GM21529 (cell line): Measurements from ENCODE around the gene LZTR1.

Source experiments
- ATAC-seq: cut with Tn5 transposase; IDR thresholded peaks from one replicate; pipeline ENCODE4 v1.9.1; 2021; ENCODE audit not compliant: unreplicated experiment

The LZTR1 gene

GRCh38 chr22:20979940-20980453 is 2.1 kb upstream of the LZTR1 start:
- no peak for ATAC-seq

- no peak for ATAC-seq
Observed at GRCh38 chr22:20980523-20980922, 1.6 kb upstream of the LZTR1 start.

- ATAC-seq: no peak
Observed at GRCh38 chr22:20980938-20981722, 967 bp upstream of the LZTR1 start.

GRCh38 chr22:20982563-20982882 is 426 bp downstream of the LZTR1 start:
- no peak for ATAC-seq

GRCh38 chr22:20983081-20983771 is 1.1 kb downstream of the LZTR1 start:
- no peak for ATAC-seq

GRCh38 chr22:20985720-20986119 is 3.6 kb downstream of the LZTR1 start:
- no peak for ATAC-seq

GRCh38 chr22:20986365-20986764 is 4.3 kb downstream of the LZTR1 start:
- no peak for ATAC-seq

GRCh38 chr22:20987375-20987774 is 5.3 kb downstream of the LZTR1 start:
- no peak for ATAC-seq

- no peak for ATAC-seq
Observed at GRCh38 chr22:20988573-20989322, 6.7 kb downstream of the LZTR1 start.

- no peak for ATAC-seq
Observed at GRCh38 chr22:20989323-20990138, 7.4 kb downstream of the LZTR1 start.

GRCh38 chr22:20990184-20991180 is 8.4 kb downstream of the LZTR1 start:
- no peak for ATAC-seq

GRCh38 chr22:20991252-20992055 is 9.4 kb downstream of the LZTR1 start:
- ATAC-seq: no peak

- no peak for ATAC-seq
Observed at GRCh38 chr22:20992056-20992442, 10.0 kb downstream of the LZTR1 start.

- no peak for ATAC-seq
Observed at GRCh38 chr22:20992456-20993303, 10.6 kb downstream of the LZTR1 start.

GRCh38 chr22:20993304-20994127 is 11.4 kb downstream of the LZTR1 start:
- ATAC-seq: no peak

- no peak for ATAC-seq
Observed at GRCh38 chr22:20994128-20994901, 12.2 kb downstream of the LZTR1 start.
